Heart right ventricle (tissue), 16 donors: Measurements from ENCODE around the gene PRKCE. TPM values are rescaled to one million over a fixed set of nuclear protein-coding genes. Genes with fewer than 3 reads are reported as not detected.

Experiments used
- ATAC-seq, 8 donors: fragments of 200-7000 bp; cut with Tn5 transposase; one replicate each; pipeline ENCODE4 v1.9.1; 2020; ENCODE audit warnings: mild to moderate bottlenecking in 8 of 8, moderate library complexity in 8 of 8, moderate number of reproducible peaks in 1 of 8
- DNase-seq, 2 donors: peaks; one replicate each; pipeline ENCODE4 v3.0.0-alpha.2; 2020
- H3K27ac ChIP-seq, 10 donors: fragments of 200-600 bp; sonication (generic) in 2 of 10; one replicate each; pipeline versions ENCODE4 v1.5.0 to v1.8.0; 2020 to 2022; ENCODE audit warnings: mild to moderate bottlenecking in 3 of 10
- H3K27me3 ChIP-seq, 7 donors: fragments of 200-600 bp; one replicate each; pipeline ENCODE4 v1.8.0; 2021 to 2022; ENCODE audit warnings: mild to moderate bottlenecking in 2 of 7
- H3K36me3 ChIP-seq, 9 donors: fragments of 200-600 bp; sonication (generic) in 1 of 9; one replicate each; pipeline versions ENCODE4 v1.5.0 to v1.8.0; 2020 to 2022; ENCODE audit warnings: mild to moderate bottlenecking in 2 of 9
- H3K4me1 ChIP-seq, 9 donors: fragments of 200-600 bp; sonication (generic) in 1 of 9; one replicate each; pipeline versions ENCODE4 v1.5.0 to v1.8.0; 2020 to 2022; ENCODE audit warnings: mild to moderate bottlenecking in 4 of 9
- H3K4me3 ChIP-seq, 10 donors: fragments of 200-600 bp; sonication (generic) in 2 of 10; one replicate each; pipeline versions ENCODE4 v1.5.0 to v1.8.0; 2020 to 2022; ENCODE audit warnings: mild to moderate bottlenecking in 7 of 10, moderate library complexity in 2 of 10
- H3K9me3 ChIP-seq, 11 donors: fragments of 200-600 bp in 10 of 11; sonication (generic) in 2 of 11; one replicate each; pipeline versions ENCODE4 v1.5.0 to v1.8.0; 2013 to 2022; ENCODE audit warnings: mild to moderate bottlenecking in 2 of 11, control low read depth in 1 of 11, moderate library complexity in 1 of 11
- WGBS, 2 donors: extraction: QIAGEN DNeasy Blood & Tissue Kit; methylation state at CpG; one replicate each; pipeline ENCODE4 v1.1.7; 2013; ENCODE audit warnings: inconsistent platforms in 1 of 2; 5-methylcytosine and 5-hydroxymethylcytosine counted together
- intact Hi-C, 10 donors: fragments of 100-400 bp; cut with DNase I; formaldehyde crosslinking; loops; one replicate each; pipeline versions ENCODE4 v1.11.1 to v1.14.2; 2022
- polyA plus RNA-seq, 2 donors: library from polyadenylated mRNA; stranded (reverse); fragments of 200-250 nt; gene quantifications; one replicate each; pipeline ENCODE4 v1.2.3, GENCODE V29; 2013
- total RNA-seq, 10 donors: library from RNA; stranded (reverse); fragmentation: NEBNext Ultra II Directional in 3 of 10; extraction: Animal tissue kit (Norgen Biotek cat#: 25700) in 3 of 10; gene quantifications; one replicate each; pipeline versions ENCODE4 v1.2.1 to v1.2.4, GENCODE V29; 2021 to 2023
- TF ChIP-seq, protein P1 (sequence below), 9 donors: fragments of 200-600 bp; sonication (generic) in 2 of 9; IDR thresholded peaks; one replicate each; pipeline versions ENCODE4 v1.5.0 to v1.8.0; 2021 to 2022; ENCODE audit warnings: antibody characterized with exemption in 9 of 9, mild to moderate bottlenecking in 5 of 9, moderate library complexity in 1 of 9
- donor health status: Arrhythmogenic right ventricular cardiomyopathy.
- donor health status: ischemic (EF 13 %, LVEDD 7.1; RV severe dilation, severe dysfunction).
- donor health status: healthy with polysubstance abuse.
- donor health status: DM: no; HTN: yes; CAD: no.
- donor health status: DM: no; HTN: no; CAD: no.
- donor health status: ischemic (EF 25% LVEDD 6.9; RV normal size, moderate dysfunction).
- donor health status: ischemic (EF 25% LVEDD 5.7; RV mildly dilated, moderate dysfunction).
- donor health status: healthy.
- donor health status: DM: yes; HTN: yes; CAD: no.
- donor health status: Ischemic cardiomyopathy.
- donor health status: ischemic (EF 35%, LVEDD 5.7; RV mildly dilated, moderate dysfunction).
- donor health status: nonischemic (EF 11% LVEDD 7.7; RV severe dilation, severe dysfunction).
- donor health status: DM: yes; HTN: yes; CAD: no.
- donor health status: PGD.
- donor health status: ischemic (EF 29% LVEDD 5.4; RV normal size, mild dysfunction).
- donor health status: nonischemic (EF 23%, LVEDD 6.1; RV moderate dilation, normal function).

The PRKCE gene
- total and polyA plus RNA-seq, 12 donors: 3.7 to 22.7 (median 16.7) TPM

DNA sequence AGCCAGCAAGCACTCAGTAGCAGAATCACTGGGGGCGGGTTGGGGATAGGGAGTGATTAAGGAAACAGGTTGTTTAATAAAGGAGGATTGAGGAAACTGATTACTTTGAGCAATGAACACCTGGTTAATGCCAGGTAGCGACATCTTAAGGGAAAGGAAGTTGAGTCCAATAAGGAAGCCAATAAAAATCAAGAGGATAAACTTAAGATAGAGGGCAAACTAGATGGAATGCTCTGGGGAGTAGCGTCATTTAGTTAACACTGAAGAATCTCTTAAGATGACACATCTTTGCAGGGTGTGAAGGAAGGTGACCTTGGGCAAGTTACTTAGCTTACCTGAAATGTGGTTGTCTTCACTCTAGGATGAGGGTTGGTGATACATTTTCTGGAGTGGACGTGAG is 242.7 kb downstream of the PRKCE start:
- Histone ChIP-seq H3K4me3 (no peak overlapping the region), H3K9me3 (no peaks in the 10 kb centered on the region), H3K36me3 (no peaks in the 10 kb centered on the region), H3K27ac (no peak overlapping the region), H3K27me3 (no peaks in the 10 kb centered on the region), H3K4me1 (peaks cover 0 to 94% (median 38%) of the 10 kb centered on the region in 9 donors)
- TF ChIP-seq, protein P1, sequence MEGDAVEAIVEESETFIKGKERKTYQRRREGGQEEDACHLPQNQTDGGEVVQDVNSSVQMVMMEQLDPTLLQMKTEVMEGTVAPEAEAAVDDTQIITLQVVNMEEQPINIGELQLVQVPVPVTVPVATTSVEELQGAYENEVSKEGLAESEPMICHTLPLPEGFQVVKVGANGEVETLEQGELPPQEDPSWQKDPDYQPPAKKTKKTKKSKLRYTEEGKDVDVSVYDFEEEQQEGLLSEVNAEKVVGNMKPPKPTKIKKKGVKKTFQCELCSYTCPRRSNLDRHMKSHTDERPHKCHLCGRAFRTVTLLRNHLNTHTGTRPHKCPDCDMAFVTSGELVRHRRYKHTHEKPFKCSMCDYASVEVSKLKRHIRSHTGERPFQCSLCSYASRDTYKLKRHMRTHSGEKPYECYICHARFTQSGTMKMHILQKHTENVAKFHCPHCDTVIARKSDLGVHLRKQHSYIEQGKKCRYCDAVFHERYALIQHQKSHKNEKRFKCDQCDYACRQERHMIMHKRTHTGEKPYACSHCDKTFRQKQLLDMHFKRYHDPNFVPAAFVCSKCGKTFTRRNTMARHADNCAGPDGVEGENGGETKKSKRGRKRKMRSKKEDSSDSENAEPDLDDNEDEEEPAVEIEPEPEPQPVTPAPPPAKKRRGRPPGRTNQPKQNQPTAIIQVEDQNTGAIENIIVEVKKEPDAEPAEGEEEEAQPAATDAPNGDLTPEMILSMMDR (IDR thresholded peaks at IDR 0.05): no peak
- intact Hi-C loops: no loop called here
- 95 to 96% methylated on average over 4 of the region's 4 CpGs for WGBS, 2 donors
- ATAC-seq: no peak
- DNase-seq: no peak

DNA sequence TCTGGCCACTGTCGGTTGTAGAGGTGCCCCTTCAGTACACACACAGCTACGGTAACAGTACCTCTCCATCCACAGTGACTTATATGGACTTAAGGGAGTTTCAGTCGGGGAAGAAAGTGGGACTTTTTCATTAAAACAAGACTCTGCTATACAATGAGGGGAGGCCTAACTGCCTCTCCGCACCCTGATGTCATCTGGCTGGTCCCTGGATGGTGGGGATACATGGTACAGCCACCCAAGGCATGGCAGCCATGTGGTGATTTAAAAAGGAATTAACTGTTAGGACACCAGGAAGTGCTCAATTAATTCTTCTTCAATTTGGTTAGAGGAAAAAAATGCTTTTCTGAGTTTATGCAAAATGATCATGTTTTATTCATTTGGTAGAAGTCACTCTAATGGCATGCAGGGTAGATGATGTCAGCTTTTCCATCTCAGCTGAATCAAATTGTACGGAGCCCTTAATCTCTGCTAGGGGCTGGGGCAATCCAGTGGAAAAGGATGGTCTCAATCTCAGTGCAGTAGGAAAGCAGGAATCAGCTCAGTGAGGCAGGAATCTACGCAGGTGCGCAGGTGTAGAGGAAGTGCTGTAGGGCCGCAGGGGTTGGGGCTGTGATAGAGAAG is 243.9 kb downstream of the PRKCE start:
- intact Hi-C loops: no loop called here
- H3K27ac ChIP-seq: no peak overlapping the region
- DNase-seq: no peak
- no peaks in the 10 kb centered on the region for H3K36me3 ChIP-seq
- peaks cover 0 to 88% (median 32%) of the 10 kb centered on the region in 9 donors for H3K4me1 ChIP-seq
- H3K4me3 ChIP-seq: no peak overlapping the region
- 89 to 93% methylated on average over 8 of the region's 8 CpGs for WGBS, 2 donors
- no peaks in the 10 kb centered on the region for H3K9me3 ChIP-seq
- H3K27me3 ChIP-seq: no peaks in the 10 kb centered on the region
- no peak for ATAC-seq
- TF ChIP-seq, protein P1 (IDR thresholded peaks at IDR 0.05): no peak

DNA sequence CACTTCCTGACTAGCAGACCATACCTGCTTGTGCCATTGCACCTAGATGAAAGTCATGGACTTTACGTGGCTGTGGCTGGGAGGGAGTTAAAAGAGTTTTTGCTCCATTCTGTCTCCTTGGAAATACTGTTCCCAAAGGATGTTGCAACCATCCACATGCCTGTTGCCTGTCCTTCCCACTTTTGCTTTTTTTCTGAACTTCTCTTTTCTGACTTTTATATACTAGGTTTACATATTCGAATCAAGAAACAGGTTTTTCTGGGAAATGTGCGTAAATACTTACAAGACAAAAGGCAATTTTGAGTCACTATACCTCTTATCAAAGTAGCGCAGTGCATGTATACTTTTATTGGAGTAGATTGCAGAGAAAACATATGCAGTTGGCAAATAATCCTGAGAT is 244.8 kb downstream of the PRKCE start:
- no peaks in the 10 kb centered on the region for H3K36me3 ChIP-seq
- H3K4me3 ChIP-seq: no peak overlapping the region
- no peaks in the 10 kb centered on the region for H3K9me3 ChIP-seq
- DNase-seq (no peak), ATAC-seq (no peak)
- 85 to 91% methylated on average over 4 of the region's 4 CpGs for WGBS, 2 donors
- peaks cover 0 to 79% (median 32%) of the 10 kb centered on the region in 9 donors for H3K4me1 ChIP-seq
- H3K27ac ChIP-seq: no peak overlapping the region
- no peaks in the 10 kb centered on the region for H3K27me3 ChIP-seq
- TF ChIP-seq, protein P1 (IDR thresholded peaks at IDR 0.05): no peak
- intact Hi-C loops: no loop called here

DNA sequence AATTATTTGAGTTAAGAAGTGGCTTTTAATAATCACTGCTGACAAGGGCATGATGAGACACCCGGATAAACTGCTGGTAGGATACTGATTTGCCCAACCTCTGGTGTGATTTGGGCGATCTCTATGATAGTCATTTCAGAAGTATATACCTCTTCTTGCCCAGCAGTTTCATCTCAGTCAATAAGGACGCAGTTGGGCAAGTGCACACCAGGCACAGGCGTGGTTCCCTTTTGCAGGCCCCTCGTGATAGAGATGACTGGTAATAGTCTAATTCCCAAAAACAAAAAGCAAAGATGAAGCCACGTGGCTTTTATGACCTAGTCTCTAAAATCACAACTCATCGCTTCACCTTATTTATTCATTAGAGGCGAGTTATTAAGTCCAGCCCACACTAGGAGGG is 246.4 kb downstream of the PRKCE start:
- no peak for DNase-seq
- no peaks in the 10 kb centered on the region for H3K36me3 ChIP-seq
- no peaks in the 10 kb centered on the region for H3K27me3 ChIP-seq
- no peaks in the 10 kb centered on the region for H3K9me3 ChIP-seq
- H3K27ac ChIP-seq: no peak overlapping the region
- intact Hi-C loops: no loop called here
- TF ChIP-seq, protein P1 (IDR thresholded peaks at IDR 0.05): no peak
- WGBS, 2 donors: 91 to 95% methylated on average over 8 of the region's 8 CpGs
- no peak overlapping the region for H3K4me3 ChIP-seq
- ATAC-seq: peak in 1 of 8 donors; percentile 37
- peaks cover 0 to 72% (median 24%) of the 10 kb centered on the region in 9 donors for H3K4me1 ChIP-seq
